Putamen (tissue), 1 donor: ENCODE data around the gene RNF149.

Experiments used
- DNase-seq: peaks from one replicate; pipeline ENCODE4 v3.0.0-alpha.2; 2016; ENCODE audit warnings: low spot score

The RNF149 gene

GRCh38 chr2:101294861-101295260 lies 13.6 kb downstream of the RNF149 start:
- DNase-seq = no peak

DNA sequence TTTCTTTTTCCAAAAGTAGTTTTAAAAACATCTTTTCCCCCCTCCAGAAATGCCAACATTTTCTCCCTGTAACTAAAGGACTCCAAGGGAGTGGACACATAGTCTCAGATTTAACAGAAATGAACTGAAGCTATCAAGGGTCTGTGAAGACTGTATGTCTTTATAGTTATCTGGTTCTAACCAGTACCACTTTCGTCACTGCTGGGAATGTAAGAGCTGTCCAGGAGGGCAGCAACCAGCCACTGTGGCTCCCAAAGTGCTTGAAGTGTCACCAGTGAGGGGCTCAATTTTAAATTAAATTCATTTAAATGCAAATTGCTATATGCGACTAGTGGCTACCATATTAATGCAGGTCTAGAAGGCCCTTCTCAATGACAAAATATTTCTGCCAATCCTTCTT lies 15.0 kb downstream of the RNF149 start:
- DNase-seq = no peak

- no peak for DNase-seq
Observed at GRCh38 chr2:101291973-101292372, 16.5 kb downstream of the RNF149 start.

DNA sequence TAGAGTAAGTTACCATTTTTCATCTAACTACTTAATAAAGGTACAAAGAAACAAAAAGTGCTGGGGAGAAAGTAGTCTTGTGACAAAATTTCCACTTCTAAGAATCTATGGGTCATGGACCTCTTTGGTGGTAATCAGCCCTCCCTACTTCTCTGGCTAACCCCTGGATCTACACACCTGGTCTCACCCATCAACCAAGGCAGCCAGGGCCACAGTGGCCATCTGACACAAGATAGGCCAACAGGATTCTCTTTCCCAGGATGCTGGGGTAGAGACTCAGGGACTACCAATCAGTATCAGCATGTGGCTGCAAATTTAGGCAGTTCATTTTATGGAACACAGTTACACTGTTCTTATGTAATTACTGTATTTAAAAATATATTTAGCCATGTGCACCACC lies 17.8 kb downstream of the RNF149 start:
- DNase-seq = no peak

GRCh38 chr2:101287303-101287702 lies 21.2 kb downstream of the RNF149 start:
- no peak for DNase-seq

DNA sequence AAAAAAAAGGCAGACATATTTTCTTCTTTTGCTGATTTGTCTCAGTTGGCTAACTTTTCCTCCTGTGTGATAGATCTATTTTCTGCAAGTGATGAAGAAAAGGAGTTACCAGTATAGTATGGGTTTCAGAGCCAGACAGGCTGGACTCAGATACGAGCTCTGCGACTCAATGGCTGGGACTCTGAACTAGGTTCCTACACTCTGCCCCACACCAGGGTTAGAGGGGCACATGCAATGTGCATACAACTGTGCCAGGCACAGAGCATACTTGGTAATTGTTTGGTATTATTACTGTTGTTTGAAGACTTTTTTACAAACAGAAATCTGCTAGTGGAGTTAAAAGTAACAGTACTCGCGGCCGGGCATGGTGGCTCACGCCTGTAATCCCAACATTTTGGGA lies 21.8 kb downstream of the RNF149 start:
- no peak for DNase-seq

DNA sequence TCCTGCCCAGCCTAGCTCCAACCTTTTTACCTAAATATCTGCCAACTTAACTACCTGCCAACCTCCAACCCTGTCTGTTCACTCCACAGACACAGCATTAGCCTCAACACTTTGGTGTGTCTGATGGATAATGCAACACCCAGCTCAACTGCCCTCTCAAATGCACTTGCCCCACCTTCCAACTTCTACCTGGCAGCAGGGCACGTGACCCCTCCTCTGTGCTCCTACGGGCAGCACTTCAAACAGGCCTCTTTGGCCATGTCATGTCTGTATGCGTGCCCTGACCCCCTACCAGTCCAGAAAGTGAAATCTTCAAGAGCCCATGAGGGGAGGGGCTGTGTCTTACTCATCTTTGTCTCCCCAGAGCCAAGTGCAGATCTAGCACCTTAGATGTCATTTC lies 25.5 kb downstream of the RNF149 start:
- DNase-seq = no peak

GRCh38 chr2:101281482-101281881 lies 27.0 kb downstream of the RNF149 start:
- DNase-seq = no peak

- no peak for DNase-seq
Observed at GRCh38 chr2:101278925-101279324, 29.6 kb downstream of the RNF149 start.

DNA sequence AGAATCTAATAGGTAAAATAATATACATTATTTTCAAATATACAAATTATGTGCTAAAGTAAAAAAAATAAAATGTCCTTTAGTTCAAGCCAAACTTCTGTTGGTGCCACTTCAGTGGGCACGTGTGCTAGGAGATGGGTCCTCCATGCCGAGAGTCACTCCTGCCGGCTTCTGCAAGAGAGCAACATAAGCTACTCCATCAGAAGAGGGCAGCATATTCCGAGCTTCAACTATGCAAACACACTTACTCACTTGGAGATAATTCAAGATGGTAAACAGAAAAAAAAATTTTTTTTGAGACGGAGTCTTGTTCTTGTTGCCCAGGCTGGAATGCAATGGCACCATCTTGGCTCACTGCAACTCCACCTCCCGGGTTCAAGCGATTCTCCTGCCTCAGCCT lies 31.4 kb downstream of the RNF149 start:
- DNase-seq = peak; percentile 34

GRCh38 chr2:101274142-101274541 lies 34.4 kb downstream of the RNF149 start:
- no peak for DNase-seq

- DNase-seq = no peak
Observed at GRCh38 chr2:101273056-101273455, 35.4 kb downstream of the RNF149 start.

- no peak for DNase-seq
Observed at GRCh38 chr2:101272045-101272784, 36.3 kb downstream of the RNF149 start.

GRCh38 chr2:101270700-101271259 lies 37.7 kb downstream of the RNF149 start:
- DNase-seq = no peak

GRCh38 chr2:101267671-101268656 lies 40.5 kb downstream of the RNF149 start:
- no peak for DNase-seq

- no peak for DNase-seq
Observed at GRCh38 chr2:101265893-101266499, 42.5 kb downstream of the RNF149 start.

- DNase-seq = no peak
Observed at GRCh38 chr2:101264360-101264939, 44.1 kb downstream of the RNF149 start.

DNA sequence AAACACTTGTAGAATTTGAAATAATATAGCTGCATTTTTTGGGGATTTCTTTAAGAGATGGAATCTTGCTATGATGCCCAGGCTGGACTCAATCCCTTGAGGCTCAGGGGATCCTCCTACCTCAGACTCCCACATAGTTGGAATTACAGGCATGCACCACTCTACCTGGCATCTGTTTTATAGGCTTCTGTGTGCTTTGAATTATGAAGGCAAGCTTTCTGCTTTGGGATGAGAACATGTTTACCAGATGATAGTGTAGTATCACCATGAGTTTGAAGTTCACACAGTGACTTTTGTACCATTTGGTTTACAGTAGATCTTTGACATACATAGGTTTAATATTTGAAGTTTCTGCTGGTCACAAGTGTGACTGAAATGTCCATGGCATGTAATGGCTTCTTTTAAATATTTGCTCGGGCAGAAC lies 45.1 kb downstream of the RNF149 start:
- no peak for DNase-seq

DNA sequence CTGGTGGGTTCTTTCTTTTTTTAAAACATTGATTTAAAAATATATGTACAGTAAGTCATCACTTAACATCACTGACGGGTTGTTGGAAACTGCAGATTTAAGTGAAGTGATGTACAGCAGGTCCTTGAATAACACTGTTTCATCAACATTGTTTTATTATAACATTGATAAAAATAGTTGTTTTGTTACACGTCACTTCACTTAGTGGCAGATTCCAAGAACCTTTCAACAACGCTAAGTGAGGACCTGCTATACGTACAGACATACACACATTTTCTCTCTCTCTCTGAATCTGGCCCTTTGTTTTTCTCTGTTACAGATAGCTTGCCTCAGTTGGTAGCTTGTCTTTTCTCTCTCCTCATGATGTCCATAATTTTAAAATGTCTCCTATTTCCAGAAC lies 46.4 kb downstream of the RNF149 start:
- no peak for DNase-seq

- DNase-seq = no peak
Observed at GRCh38 chr2:101258804-101259203, 49.7 kb downstream of the RNF149 start.

DNA sequence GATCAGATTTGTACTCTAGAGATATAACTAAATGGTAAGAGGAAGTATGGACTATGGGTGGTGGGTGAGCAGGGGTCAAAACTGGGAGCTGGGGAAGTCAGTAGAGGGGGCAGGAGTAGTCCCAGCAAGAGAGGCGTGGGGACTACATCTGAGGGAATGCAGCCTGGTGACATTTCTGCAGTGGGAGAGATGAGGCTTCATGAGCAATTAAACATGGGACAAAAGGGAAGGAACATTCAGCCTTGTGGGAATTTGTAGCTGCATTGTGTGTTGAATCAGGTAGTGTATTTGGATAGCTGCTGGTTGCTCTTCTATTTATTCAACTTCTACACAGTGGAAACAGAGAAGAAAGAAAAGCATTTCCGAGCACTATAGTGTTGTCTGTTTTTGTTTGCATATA lies 52.2 kb downstream of the RNF149 start:
- DNase-seq = no peak

DNA sequence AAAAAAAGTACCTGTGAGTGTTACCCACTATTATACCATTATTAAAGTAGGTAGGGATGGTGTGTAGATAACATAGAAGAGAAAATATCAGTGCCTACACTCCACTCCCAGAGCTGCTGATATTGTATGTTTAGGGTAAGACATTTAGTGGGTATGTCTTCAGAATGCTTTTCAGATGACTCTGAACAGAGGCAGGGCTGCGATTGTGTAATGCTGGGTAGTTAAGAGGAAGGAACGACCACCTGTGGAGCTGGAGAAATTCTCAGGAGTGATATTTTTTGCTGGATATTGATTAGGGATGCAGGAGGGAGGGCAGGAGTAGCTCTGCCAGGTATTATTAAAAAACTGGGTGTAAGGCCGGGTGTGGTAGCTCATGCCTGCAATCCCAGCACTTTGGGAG lies 53.0 kb downstream of the RNF149 start:
- DNase-seq = no peak
